NCI-H1092 treated with DMSO at 0.1 percent for 48 hours (cell line): ENCODE measurements around the gene COL7A1.
A peak's percentile ranks its signal among the peaks of the same experiment; 100 is the strongest.
"Not testable (repeated sequence)": the region's sequence is repeated elsewhere in the genome, so short reads cannot be mapped to it uniquely, and the experiment has no call there.

ENCODE experiments used
- DNase-seq: peaks from one replicate; lab custom pipeline; 2025; lab: John Stamatoyannopoulos, UW

The COL7A1 gene

GRCh38 chr3:48563382-48563918, 31.7 kb downstream of the COL7A1 start, which contains the start of gene UCN2:
Gene UCN2 (minus strand): TSS chr3:48563781. CDS start chr3:48563124, 657 bp downstream.
- peak; percentile 4 for DNase-seq

GRCh38 chr3:48562367-48563095, 32.6 kb downstream of the COL7A1 start:
- DNase-seq: no peak

DNA sequence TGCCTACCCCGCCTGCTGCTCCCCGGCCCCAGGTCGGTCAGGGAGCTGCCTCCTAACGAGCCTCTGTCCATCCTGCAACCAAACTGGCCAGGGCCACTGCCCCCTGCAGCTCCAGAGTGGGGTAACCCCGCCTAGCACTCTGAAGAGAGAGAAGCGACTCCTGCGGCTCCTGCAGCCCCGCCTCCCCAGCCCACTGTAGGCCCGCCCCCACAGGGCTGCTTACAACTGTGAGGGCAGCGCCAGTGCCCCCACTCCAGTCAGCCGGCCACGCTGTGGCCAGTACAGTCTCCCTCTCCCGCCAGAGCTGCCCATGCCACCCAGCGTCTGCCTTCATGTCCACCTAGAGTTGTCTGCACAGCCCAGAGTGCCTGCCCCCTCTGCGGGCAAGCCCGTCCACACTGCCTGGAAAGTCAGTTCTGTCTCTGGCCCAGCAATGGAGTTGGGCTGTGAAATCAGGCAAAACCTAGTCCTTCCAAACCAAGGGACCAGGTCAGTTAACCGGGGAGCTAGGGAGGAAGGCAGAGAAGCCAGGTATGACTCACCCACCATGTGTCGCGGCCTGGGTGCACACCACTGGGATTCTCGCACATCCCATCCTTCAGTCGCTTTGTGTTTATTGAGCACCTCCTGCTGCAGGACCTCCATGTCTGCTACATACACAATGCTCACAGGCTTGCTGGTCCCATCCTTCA, 33.9 kb downstream of the COL7A1 start:
- DNase-seq: no peak

DNA sequence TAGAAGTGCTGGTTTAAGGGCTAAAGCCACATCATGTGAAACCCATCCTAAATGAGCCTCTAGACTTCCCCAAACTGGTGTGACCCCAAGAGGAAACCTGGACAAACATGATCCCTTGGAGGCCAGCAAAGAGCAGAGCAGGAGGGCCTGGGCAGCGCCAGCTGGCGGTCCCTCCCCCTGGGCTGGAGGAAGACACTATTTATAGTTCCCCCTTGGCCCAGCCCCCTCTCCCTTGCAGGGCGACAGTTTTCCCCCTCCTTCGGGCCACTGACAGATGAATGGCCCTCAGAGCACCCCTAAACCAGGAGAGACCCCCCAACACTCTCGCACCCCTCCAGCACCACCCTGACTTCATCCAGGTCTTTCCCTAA, 34.5 kb downstream of the COL7A1 start:
- no peak for DNase-seq

DNA sequence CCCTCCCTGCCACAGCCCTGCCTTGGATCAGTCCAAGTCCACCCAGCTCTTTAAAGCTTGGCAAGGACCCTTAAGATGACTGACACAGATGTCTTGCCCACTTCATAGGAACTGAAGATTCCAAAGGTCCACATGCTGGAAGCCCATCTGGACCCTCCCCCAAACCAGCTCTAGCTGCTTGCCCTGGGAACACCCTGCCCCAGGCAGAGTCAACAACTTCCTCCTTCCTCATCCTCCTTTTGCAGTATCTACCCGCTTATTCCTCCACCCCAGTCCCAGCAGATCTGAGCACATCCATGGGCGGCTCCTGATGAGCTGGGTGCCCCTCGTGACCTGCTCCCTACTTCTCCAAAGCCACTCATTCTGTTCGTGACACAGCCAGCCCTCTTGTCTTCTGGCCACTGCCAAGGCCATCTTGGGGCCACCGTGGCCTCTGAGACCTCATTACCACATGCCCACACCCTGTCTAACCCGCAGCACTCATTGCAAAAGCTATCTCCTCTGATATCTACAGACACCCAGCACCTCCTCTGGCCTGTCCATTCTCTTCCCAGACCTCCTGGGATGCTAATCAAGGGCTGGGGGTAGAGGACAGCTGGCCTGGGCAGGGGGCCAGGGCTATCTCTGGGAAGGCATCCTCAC, 36.5 kb downstream of the COL7A1 start:
- no peak for DNase-seq

DNA sequence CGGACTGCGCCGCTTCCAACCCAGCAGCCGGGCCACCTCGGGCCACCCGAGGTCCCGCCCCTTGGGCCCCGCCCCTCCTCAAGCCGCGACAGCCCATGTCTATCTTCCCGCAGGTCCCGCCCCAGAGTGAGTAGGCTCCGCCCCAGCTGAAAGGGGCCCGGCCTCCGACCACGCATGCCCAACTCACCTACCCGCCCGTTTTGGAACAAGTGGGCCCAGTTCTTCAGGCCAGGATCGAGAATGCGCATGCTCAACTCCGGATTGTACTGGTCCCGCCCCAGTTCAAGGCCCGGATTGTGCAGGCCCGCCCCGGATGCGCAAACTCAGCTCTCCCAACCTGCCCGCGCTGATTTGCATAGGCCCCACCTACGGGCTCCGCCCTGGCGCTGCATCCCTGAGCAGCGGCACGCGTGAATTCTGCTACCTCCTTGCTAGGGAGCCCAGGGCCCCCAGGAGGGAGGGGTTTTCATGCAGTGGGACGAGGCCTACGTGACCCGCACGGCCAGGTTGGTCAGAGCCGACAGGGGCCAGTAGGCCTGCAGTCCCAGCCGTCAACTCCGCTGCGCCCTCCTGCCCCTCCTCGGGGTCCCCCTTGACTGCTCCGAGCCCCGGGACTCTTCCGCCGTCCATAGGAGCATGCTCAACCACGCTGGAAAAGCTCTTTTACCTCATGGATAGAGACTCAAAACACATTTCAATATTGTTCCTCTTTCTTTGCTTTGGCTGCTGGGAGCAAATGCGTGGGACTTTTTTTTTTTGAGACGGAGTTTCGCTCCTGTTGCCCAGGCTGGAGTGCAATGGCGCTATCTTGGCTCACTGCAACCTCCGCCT, 38.1 kb downstream of the COL7A1 start, which contains the start of gene PFKFB4:
Gene PFKFB4 (minus strand): TSS at position 8 of the 831 bp plus-strand sequence. CDS start 26 bp downstream, outside the sequence.
- DNase-seq: peak; percentile 97

DNA sequence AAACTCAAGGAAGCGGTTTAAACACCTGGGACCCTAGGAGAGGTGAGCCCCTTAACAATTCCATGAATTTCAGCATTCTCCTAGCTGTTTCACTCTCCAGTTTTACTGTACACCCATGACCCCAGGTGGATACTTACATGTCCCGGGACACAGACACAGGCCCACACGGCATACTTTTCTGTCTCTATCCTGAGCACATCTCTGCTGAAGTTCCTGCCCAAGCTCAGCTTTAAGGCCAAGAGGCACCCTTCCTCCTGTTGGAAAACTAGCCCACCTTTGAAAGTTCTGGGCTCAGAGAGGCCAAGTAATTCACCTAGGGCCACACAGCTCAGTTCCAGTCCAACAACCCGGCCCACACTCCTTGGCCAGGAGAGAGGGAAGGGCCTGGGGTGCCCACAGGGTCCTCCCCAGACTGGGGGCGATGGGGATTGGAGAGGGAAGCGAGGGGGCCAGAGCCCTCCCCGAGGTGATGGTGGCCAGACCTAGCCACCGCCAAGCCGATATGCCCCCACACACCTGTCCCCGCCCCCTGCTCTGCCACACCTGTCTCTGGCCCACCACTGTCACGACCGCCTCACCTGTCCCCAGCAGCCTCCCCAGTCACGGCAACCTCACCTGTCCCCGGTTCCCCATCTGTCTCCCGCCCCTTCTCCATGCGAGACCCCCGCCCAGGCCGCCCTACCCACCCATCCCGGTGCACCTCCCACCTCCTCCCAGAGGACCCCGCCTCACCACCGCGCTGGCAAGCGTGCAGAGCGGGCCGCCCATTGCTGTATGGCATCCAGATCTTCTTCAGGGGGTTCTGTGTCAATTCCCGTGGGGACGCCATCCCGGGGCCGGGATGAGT, 39.0 kb downstream of the COL7A1 start:
- DNase-seq: no peak

GRCh38 chr3:48555231-48555948, 39.7 kb downstream of the COL7A1 start:
- DNase-seq: no peak

DNA sequence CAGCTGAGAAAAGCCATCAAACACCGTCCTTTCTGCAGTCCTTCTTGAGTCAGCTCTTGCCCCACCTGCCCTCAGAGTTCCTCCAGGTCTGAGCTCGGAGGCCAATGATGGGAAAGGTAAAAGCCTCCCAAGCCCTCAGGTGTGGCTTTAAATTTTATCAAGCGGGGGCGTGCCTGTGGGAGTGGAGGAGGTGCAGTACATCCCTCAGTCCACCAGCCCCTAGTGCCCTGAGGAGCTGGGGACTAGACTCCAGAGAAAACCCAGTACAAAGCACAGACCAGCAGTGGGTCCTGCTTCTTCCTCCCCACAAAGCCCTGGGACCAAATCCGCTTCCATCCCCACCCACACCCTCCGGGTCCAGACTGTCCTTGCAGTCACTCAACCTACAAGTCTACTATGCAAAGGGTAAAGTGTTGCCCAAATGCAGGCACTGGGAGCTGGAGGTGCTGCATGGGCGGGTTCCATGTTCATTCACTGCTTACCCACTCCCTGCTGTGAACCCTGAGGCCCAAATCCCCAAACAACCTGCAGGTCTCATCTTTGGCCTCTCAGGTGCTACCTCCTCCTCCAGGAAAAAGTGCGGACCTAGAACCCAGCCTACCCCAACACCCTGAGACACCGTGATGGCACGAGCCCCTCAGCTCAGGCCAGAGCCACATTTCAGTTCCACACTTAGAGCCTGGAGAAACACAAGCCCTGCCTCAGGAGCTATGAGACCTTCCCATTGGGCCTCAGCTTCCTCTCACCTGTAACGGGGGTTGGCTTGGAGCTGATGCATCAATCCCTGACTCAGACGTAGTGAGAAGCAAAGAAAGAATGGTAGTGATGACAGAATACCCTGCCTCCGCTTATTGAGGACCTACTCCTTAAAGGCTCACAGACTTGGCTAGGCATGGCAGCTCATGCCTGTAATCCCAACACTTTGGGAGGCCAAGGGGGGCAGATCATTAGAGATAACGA, 41.0 kb downstream of the COL7A1 start:
- no peak for DNase-seq

DNA sequence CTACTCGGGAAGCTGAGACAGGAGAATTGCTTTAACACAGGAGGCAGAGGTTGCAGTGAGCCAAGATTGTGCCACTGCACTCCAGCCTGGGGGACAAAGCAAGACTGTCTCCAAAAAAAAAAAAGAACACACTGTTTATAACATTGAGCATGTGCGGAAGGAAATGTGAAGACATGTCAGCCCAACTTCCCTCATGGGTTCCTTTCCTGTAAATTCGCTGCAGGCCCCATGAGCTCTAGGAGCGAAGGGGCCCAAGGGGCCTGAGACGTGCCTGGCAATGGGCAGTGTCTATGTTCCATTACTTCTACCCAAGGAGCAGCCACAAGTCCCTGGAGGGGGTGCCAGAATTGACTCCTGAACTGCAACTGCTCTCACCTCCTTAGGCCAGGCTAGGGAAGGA, 41.8 kb downstream of the COL7A1 start:
- DNase-seq: no peak

- no peak for DNase-seq
These were observed 42.8 kb downstream of the COL7A1 start for GRCh38 chr3:48552111-48552951.

- DNase-seq: not testable (repeated sequence)
These were observed 43.5 kb downstream of the COL7A1 start for GRCh38 chr3:48551651-48552050.

- peak; percentile 60 for DNase-seq
These were observed 46.1 kb downstream of the COL7A1 start for GRCh38 chr3:48548729-48549705.

GRCh38 chr3:48548126-48548525, 47.0 kb downstream of the COL7A1 start:
- DNase-seq: no peak

DNA sequence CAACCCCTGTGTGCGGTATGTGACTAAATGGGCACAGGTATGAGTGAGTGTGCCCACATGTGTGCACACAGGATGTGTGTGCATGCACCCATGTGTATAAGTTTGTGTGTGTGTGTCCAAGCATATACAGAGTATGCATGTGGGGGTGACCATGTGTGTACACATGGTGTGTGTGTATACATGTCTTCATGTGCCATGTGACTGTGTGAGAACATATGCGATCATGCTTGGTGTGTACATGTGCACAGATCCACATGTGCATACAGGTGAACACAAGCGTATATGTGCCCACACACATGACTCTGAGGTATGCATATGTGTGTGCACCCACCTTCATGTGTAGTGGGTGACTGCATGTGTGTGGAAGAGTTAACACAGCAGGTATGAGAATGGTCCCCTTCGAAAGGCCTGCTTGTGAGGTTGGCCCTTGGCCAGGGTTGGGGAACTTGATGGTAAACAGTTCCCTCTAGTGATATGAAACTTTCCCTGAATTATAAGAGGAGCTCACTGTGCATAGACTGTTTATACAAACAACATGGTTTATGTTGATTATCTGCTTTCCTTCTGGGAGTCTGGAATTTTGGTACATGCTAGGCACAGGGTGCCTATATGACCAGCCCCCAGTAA, 48.8 kb downstream of the COL7A1 start:
- DNase-seq: no peak

DNA sequence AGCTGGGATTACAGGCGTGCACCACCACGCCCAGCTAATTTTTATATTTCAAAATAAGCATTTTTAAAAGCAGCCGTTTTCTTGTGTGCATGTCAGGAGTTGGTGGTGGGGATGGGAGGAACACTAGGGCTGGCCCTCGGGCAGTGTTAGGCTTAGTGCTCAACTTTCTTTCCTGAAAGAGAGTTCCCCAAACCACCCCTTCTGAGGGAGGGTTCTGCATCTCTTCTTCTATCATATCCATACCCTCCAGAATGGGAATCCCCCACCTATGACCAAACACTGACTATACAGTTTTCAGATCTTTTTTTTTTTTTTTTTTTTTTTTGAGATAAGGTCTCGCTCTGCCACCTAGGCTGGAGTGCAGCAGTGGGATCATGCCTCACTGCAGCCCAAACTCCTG, 51.0 kb downstream of the COL7A1 start:
- no peak for DNase-seq
